Liver (tissue), 3 donors: ENCODE results near the gene KIAA1191.

Experiments
- ATF3 ChIP-seq: IDR thresholded peaks from 2 replicates; pipeline ENCODE4 v1.6.1; 2016; ENCODE audit warnings: antibody characterized with exemption
- CTCF ChIP-seq: fragments of 150-350 bp; IDR thresholded peaks from 2 replicates; pipeline ENCODE4 v1.5.1; 2017; ENCODE audit warnings: improper control_type of control experiment, low read depth, low read length; ENCODE audit not compliant: missing input control
- EGR1 ChIP-seq, 2 donors: IDR thresholded peaks; 2 replicates each; pipeline ENCODE4 v1.6.1; 2016 to 2018; ENCODE audit warnings: antibody characterized with exemption in 2 of 2, low read depth in 2 of 2
- FOXA1 ChIP-seq: IDR thresholded peaks from 2 replicates; pipeline ENCODE4 v1.6.1; 2016; ENCODE audit warnings: antibody characterized with exemption
- FOXA2 ChIP-seq: IDR thresholded peaks from 2 replicates; pipeline ENCODE4 v1.6.1; 2016; ENCODE audit warnings: antibody characterized with exemption
- GABPA ChIP-seq, 2 donors: IDR thresholded peaks in 1 of 2; conservative IDR thresholded peaks in 1 of 2; 2 replicates each; pipeline ENCODE4 v1.6.1; 2016; ENCODE audit warnings: antibody characterized with exemption in 2 of 2, mild to moderate bottlenecking in 1 of 2, moderate library complexity in 1 of 2
- JUND ChIP-seq, 2 donors: IDR thresholded peaks; 2 replicates each; pipeline ENCODE4 v1.6.1; 2016; ENCODE audit warnings: antibody characterized with exemption in 2 of 2
- RAD21 ChIP-seq, 2 donors: IDR thresholded peaks; 2 replicates each; pipeline ENCODE4 v1.6.1; 2016; ENCODE audit warnings: antibody characterized with exemption in 2 of 2, mild to moderate bottlenecking in 2 of 2
- TAF1 ChIP-seq: conservative IDR thresholded peaks from 2 replicates; pipeline ENCODE4 v1.6.1; 2016; ENCODE audit warnings: antibody characterized with exemption, mild to moderate bottlenecking
- TF ChIP-seq, protein P1 (sequence below): IDR thresholded peaks from 2 replicates; pipeline ENCODE4 v1.6.1; 2016; ENCODE audit warnings: antibody characterized with exemption
- TF ChIP-seq, protein P2 (sequence below): IDR thresholded peaks from 2 replicates; pipeline ENCODE4 v1.6.1; 2016; ENCODE audit warnings: antibody characterized with exemption, mild to moderate bottlenecking
- donor health status: healthy.
- donor health status: healthy.

GRCh38 chr5:176383248-176383905 is 21.8 kb upstream of the KIAA1191 start:
- TF ChIP-seq FOXA2 (no peak), CTCF (no peak), GABPA (IDR thresholded peaks at IDR 0.05 in 1 of 2, conservative IDR thresholded peaks at IDR 0.05 in 1 of 2) (no peak), EGR1 (IDR thresholded peaks at IDR 0.05; ENCODE audit: low read depth in 2 of 2) (no peak), FOXA1 (no peak), RAD21 (IDR thresholded peaks at IDR 0.05) (no peak), ATF3 (no peak), TAF1 (no peak), JUND (IDR thresholded peaks at IDR 0.05) (no peak)
- TF ChIP-seq, protein P1, sequence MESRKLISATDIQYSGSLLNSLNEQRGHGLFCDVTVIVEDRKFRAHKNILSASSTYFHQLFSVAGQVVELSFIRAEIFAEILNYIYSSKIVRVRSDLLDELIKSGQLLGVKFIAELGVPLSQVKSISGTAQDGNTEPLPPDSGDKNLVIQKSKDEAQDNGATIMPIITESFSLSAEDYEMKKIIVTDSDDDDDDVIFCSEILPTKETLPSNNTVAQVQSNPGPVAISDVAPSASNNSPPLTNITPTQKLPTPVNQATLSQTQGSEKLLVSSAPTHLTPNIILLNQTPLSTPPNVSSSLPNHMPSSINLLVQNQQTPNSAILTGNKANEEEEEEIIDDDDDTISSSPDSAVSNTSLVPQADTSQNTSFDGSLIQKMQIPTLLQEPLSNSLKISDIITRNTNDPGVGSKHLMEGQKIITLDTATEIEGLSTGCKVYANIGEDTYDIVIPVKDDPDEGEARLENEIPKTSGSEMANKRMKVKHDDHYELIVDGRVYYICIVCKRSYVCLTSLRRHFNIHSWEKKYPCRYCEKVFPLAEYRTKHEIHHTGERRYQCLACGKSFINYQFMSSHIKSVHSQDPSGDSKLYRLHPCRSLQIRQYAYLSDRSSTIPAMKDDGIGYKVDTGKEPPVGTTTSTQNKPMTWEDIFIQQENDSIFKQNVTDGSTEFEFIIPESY: no peak
- TF ChIP-seq, protein P2, sequence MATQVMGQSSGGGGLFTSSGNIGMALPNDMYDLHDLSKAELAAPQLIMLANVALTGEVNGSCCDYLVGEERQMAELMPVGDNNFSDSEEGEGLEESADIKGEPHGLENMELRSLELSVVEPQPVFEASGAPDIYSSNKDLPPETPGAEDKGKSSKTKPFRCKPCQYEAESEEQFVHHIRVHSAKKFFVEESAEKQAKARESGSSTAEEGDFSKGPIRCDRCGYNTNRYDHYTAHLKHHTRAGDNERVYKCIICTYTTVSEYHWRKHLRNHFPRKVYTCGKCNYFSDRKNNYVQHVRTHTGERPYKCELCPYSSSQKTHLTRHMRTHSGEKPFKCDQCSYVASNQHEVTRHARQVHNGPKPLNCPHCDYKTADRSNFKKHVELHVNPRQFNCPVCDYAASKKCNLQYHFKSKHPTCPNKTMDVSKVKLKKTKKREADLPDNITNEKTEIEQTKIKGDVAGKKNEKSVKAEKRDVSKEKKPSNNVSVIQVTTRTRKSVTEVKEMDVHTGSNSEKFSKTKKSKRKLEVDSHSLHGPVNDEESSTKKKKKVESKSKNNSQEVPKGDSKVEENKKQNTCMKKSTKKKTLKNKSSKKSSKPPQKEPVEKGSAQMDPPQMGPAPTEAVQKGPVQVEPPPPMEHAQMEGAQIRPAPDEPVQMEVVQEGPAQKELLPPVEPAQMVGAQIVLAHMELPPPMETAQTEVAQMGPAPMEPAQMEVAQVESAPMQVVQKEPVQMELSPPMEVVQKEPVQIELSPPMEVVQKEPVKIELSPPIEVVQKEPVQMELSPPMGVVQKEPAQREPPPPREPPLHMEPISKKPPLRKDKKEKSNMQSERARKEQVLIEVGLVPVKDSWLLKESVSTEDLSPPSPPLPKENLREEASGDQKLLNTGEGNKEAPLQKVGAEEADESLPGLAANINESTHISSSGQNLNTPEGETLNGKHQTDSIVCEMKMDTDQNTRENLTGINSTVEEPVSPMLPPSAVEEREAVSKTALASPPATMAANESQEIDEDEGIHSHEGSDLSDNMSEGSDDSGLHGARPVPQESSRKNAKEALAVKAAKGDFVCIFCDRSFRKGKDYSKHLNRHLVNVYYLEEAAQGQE: no peak
